A673 (cell line): ENCODE data around the gene MBD5.

ENCODE experiments used
- EZH2 ChIP-seq: fragments of 200-600 bp; sonication (generic); IDR thresholded peaks from 2 replicates; pipeline ENCODE4 v1.6.1; 2017; ENCODE audit warnings: borderline replicate concordance, low read depth, mild to moderate bottlenecking, mixed read lengths, antibody characterized with exemption, low read length; ENCODE audit not compliant: poor library complexity, severe bottlenecking
- TF ChIP-seq, protein P1 (sequence below): fragments of 300-800, 200-600 bp; sonication (generic); conservative IDR thresholded peaks from 2 replicates; pipeline ENCODE4 v1.5.1; 2017; ENCODE audit warnings: low read depth, mild to moderate bottlenecking, antibody characterized with exemption, low read length, moderate library complexity, mixed read lengths

DNA sequence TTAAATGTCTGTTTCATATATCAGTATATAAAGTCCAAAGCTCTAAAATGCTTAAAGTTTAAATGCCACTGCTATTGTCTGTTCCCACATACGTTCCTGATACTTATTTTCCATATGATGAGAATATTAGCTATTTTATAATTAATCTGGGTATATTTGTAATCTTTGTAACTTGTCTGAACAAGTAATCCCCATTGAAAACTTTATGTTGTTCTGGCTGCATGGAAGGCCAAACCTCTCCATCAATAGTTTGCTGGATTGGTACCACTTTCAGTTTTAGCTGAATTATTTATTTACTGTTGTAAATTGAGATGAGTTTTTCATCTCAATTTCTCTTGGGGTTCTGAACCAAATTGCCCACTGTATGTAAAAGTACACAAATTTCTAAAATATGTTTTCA lies 1.5 kb downstream of the MBD5 start:
- TF ChIP-seq, protein P1, sequence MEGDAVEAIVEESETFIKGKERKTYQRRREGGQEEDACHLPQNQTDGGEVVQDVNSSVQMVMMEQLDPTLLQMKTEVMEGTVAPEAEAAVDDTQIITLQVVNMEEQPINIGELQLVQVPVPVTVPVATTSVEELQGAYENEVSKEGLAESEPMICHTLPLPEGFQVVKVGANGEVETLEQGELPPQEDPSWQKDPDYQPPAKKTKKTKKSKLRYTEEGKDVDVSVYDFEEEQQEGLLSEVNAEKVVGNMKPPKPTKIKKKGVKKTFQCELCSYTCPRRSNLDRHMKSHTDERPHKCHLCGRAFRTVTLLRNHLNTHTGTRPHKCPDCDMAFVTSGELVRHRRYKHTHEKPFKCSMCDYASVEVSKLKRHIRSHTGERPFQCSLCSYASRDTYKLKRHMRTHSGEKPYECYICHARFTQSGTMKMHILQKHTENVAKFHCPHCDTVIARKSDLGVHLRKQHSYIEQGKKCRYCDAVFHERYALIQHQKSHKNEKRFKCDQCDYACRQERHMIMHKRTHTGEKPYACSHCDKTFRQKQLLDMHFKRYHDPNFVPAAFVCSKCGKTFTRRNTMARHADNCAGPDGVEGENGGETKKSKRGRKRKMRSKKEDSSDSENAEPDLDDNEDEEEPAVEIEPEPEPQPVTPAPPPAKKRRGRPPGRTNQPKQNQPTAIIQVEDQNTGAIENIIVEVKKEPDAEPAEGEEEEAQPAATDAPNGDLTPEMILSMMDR, result no peak
- TF ChIP-seq EZH2, result no peak
